ENCODE results near the gene SLC39A8. TPM values are rescaled to one million over a fixed set of nuclear protein-coding genes. Genes with fewer than 3 reads are reported as not detected.

Gene SLC39A8
- total RNA-seq, 3 donors from 2014 or later (not counting 1 experiment from before 2014, with no cell fraction given): 18.0 to 20.0 (median 18.2) TPM

GRCh38 chr4:102222838-102223409 lies 122.4 kb downstream of the SLC39A8 start:
- Mint-ChIP-seq H3K4me1 (no peaks in the 10 kb centered on the region), H3K27me3 (ENCODE audit: low read depth in 2 of 2) (no peaks in the 10 kb centered on the region), H3K9me3 (peaks cover 0 to 2% of the 10 kb centered on the region in 2 donors), H3K4me3 (no peak overlapping the region), H3K36me3 (no peaks in the 10 kb centered on the region), H3K27ac (no peak overlapping the region)
- no peak for TF ChIP-seq CTCF (IDR thresholded peaks at IDR 0.05)
- no peak overlapping the region for H3K4me3 ChIP-seq (ENCODE audit: low read length)
- H3K4me1 ChIP-seq (ENCODE audit: control insufficient read depth, insufficient read depth, low read length): no peaks in the 10 kb centered on the region
- no peaks in the 10 kb centered on the region for H3K36me3 ChIP-seq (ENCODE audit: control insufficient read depth, insufficient read depth, low read length)
- no peaks in the 10 kb centered on the region for H3K9me3 ChIP-seq (ENCODE audit: control insufficient read depth, insufficient read depth, low read length)
- H3K27ac ChIP-seq (ENCODE audit: low read length): no peak overlapping the region
- no peaks in the 10 kb centered on the region for H3K27me3 ChIP-seq (ENCODE audit: control insufficient read depth, insufficient read depth, low read length)
- no peak for DNase-seq
- ATAC-seq: no peak
- no CpG with 5 or more reads among the region's 1 CpG for WGBS (ENCODE audit: insufficient coverage)
- intact Hi-C loops (cut with micrococcal nuclease): no loop called here

- H3K9me3 Mint-ChIP-seq: no peaks in the 10 kb centered on the region
- H3K4me1 ChIP-seq (ENCODE audit: control insufficient read depth, insufficient read depth, low read length): no peaks in the 10 kb centered on the region
- no peaks in the 10 kb centered on the region for H3K27me3 ChIP-seq (ENCODE audit: control insufficient read depth, insufficient read depth, low read length)
- peaks cover 0 to 14% of the 10 kb centered on the region in 2 donors for H3K27me3 Mint-ChIP-seq (ENCODE audit: low read depth in 2 of 2)
- H3K27ac Mint-ChIP-seq: no peak overlapping the region
- no peak for TF ChIP-seq CTCF (IDR thresholded peaks at IDR 0.05)
- no peaks in the 10 kb centered on the region for H3K36me3 Mint-ChIP-seq
- intact Hi-C loops (cut with micrococcal nuclease): no loop called here
- H3K4me3 Mint-ChIP-seq: no peak overlapping the region
- no peaks in the 10 kb centered on the region for H3K9me3 ChIP-seq (ENCODE audit: control insufficient read depth, insufficient read depth, low read length)
- H3K4me1 Mint-ChIP-seq: no peaks in the 10 kb centered on the region
- WGBS (ENCODE audit: insufficient coverage): 93% methylated on average over 3 of the region's 4 CpGs
- H3K27ac ChIP-seq (ENCODE audit: low read length): no peak overlapping the region
- no peaks in the 10 kb centered on the region for H3K36me3 ChIP-seq (ENCODE audit: control insufficient read depth, insufficient read depth, low read length)
- DNase-seq (no peak), ATAC-seq (no peak)
- H3K4me3 ChIP-seq (ENCODE audit: low read length): no peak overlapping the region
These were observed 126.2 kb downstream of the SLC39A8 start for GRCh38 chr4:102219129-102219528.

- no peak overlapping the region for H3K4me3 ChIP-seq (ENCODE audit: low read length)
- Mint-ChIP-seq H3K4me3 (no peak overlapping the region), H3K36me3 (no peaks in the 10 kb centered on the region), H3K27ac (no peak overlapping the region), H3K9me3 (no peaks in the 10 kb centered on the region), H3K4me1 (no peaks in the 10 kb centered on the region), H3K27me3 (ENCODE audit: low read depth in 2 of 2) (peaks cover 0 to 14% of the 10 kb centered on the region in 2 donors)
- intact Hi-C loops (cut with micrococcal nuclease): no loop called here
- TF ChIP-seq CTCF (IDR thresholded peaks at IDR 0.05): no peak
- no peak overlapping the region for H3K27ac ChIP-seq (ENCODE audit: low read length)
- ATAC-seq: no peak
- H3K4me1 ChIP-seq (ENCODE audit: control insufficient read depth, insufficient read depth, low read length): no peaks in the 10 kb centered on the region
- no peak for DNase-seq
- no peaks in the 10 kb centered on the region for H3K36me3 ChIP-seq (ENCODE audit: control insufficient read depth, insufficient read depth, low read length)
- no CpG with 5 or more reads among the region's 3 CpGs for WGBS (ENCODE audit: insufficient coverage)
- H3K27me3 ChIP-seq (ENCODE audit: control insufficient read depth, insufficient read depth, low read length): no peaks in the 10 kb centered on the region
- no peaks in the 10 kb centered on the region for H3K9me3 ChIP-seq (ENCODE audit: control insufficient read depth, insufficient read depth, low read length)
These were observed 126.6 kb downstream of the SLC39A8 start for GRCh38 chr4:102218656-102219055.

- H3K27ac ChIP-seq (ENCODE audit: low read length): no peak overlapping the region
- no peak overlapping the region for H3K4me3 ChIP-seq (ENCODE audit: low read length)
- no peaks in the 10 kb centered on the region for H3K9me3 ChIP-seq (ENCODE audit: control insufficient read depth, insufficient read depth, low read length)
- DNase-seq (no peak), ATAC-seq (no peak)
- Mint-ChIP-seq H3K27ac (no peak overlapping the region), H3K27me3 (ENCODE audit: low read depth in 2 of 2) (peaks cover 0 to 14% of the 10 kb centered on the region in 2 donors), H3K36me3 (no peaks in the 10 kb centered on the region), H3K4me3 (no peak overlapping the region), H3K9me3 (no peaks in the 10 kb centered on the region), H3K4me1 (no peaks in the 10 kb centered on the region)
- no peaks in the 10 kb centered on the region for H3K27me3 ChIP-seq (ENCODE audit: control insufficient read depth, insufficient read depth, low read length)
- intact Hi-C loops (cut with micrococcal nuclease): no loop called here
- no peaks in the 10 kb centered on the region for H3K36me3 ChIP-seq (ENCODE audit: control insufficient read depth, insufficient read depth, low read length)
- H3K4me1 ChIP-seq (ENCODE audit: control insufficient read depth, insufficient read depth, low read length): no peaks in the 10 kb centered on the region
- no peak for TF ChIP-seq CTCF (IDR thresholded peaks at IDR 0.05)
- WGBS (ENCODE audit: insufficient coverage): 100% methylated on average over 1 of the region's 1 CpG
These were observed 127.4 kb downstream of the SLC39A8 start for GRCh38 chr4:102217775-102218355.

All from natural killer cell (primary cell).